ENCODE measurements around the gene DENND5A.
"Not testable (repeated sequence)": the region's sequence is repeated elsewhere in the genome, so short reads cannot be mapped to it uniquely, and the experiment has no call there.

Gene DENND5A

GRCh38 chr11:9264316-9265210, 587 bp downstream of the DENND5A start:
- DNase-seq (ENCODE audit: low spot score): no peak

- peak; percentile 34 for DNase-seq (ENCODE audit: low spot score)
Observed at GRCh38 chr11:9263840-9264315, 1.3 kb downstream of the DENND5A start.

- not testable (repeated sequence) for DNase-seq (ENCODE audit: low spot score)
Observed at GRCh38 chr11:9260838-9261146, 4.4 kb downstream of the DENND5A start.

- no peak for DNase-seq (ENCODE audit: low spot score)
Observed at GRCh38 chr11:9259981-9260837, 4.9 kb downstream of the DENND5A start.

GRCh38 chr11:9258279-9258678, 6.9 kb downstream of the DENND5A start:
- not testable (repeated sequence) for DNase-seq (ENCODE audit: low spot score)

GRCh38 chr11:9254416-9254815, 10.7 kb downstream of the DENND5A start:
- DNase-seq (ENCODE audit: low spot score): no peak

GRCh38 chr11:9253086-9253485, 12.1 kb downstream of the DENND5A start:
- DNase-seq (ENCODE audit: low spot score): no peak

- DNase-seq (ENCODE audit: low spot score): no peak
Observed at GRCh38 chr11:9251311-9251710, 13.8 kb downstream of the DENND5A start.

- no peak for DNase-seq (ENCODE audit: low spot score)
Observed at GRCh38 chr11:9250139-9250582, 15.0 kb downstream of the DENND5A start.

- no peak for DNase-seq (ENCODE audit: low spot score)
Observed at GRCh38 chr11:9249252-9249651, 15.9 kb downstream of the DENND5A start.

- no peak for DNase-seq (ENCODE audit: low spot score)
Observed at GRCh38 chr11:9247863-9248262, 17.3 kb downstream of the DENND5A start.

GRCh38 chr11:9236242-9236641, 28.9 kb downstream of the DENND5A start:
- DNase-seq (ENCODE audit: low spot score): not testable (repeated sequence)

GRCh38 chr11:9232482-9232881, 32.7 kb downstream of the DENND5A start:
- DNase-seq (ENCODE audit: low spot score): no peak

GRCh38 chr11:9231848-9232177, 33.3 kb downstream of the DENND5A start:
- DNase-seq (ENCODE audit: low spot score): no peak

GRCh38 chr11:9230296-9230695, 34.9 kb downstream of the DENND5A start:
- no peak for DNase-seq (ENCODE audit: low spot score)

GRCh38 chr11:9228091-9228490, 37.1 kb downstream of the DENND5A start:
- no peak for DNase-seq (ENCODE audit: low spot score)

- no peak for DNase-seq (ENCODE audit: low spot score)
Observed at GRCh38 chr11:9225748-9226298, 39.3 kb downstream of the DENND5A start.

- no peak for DNase-seq (ENCODE audit: low spot score)
Observed at GRCh38 chr11:9222654-9223053, 42.5 kb downstream of the DENND5A start.

GRCh38 chr11:9220853-9221252, 44.3 kb downstream of the DENND5A start:
- not testable (repeated sequence) for DNase-seq (ENCODE audit: low spot score)

GRCh38 chr11:9219572-9219971, 45.6 kb downstream of the DENND5A start:
- DNase-seq (ENCODE audit: low spot score): no peak

GRCh38 chr11:9219115-9219514, 46.0 kb downstream of the DENND5A start:
- no peak for DNase-seq (ENCODE audit: low spot score)

- no peak for DNase-seq (ENCODE audit: low spot score)
Observed at GRCh38 chr11:9214765-9215164, 50.4 kb downstream of the DENND5A start.

- no peak for DNase-seq (ENCODE audit: low spot score)
Observed at GRCh38 chr11:9211322-9211721, 53.8 kb downstream of the DENND5A start.

Data from HuH-7 (cell line).